Endothelial cell of umbilical vein (primary cell): ENCODE data around the gene PFN2. TPM values are rescaled to one million over a fixed set of nuclear protein-coding genes. Genes with fewer than 3 reads are reported as not detected.
A peak's percentile ranks its signal among the peaks of the same experiment; 100 is the strongest.

Experiments
- BruUV-seq: library from RNA; stranded (reverse); fragments of 400-500 nt; replicated peaks from 2 replicates; lab custom pipeline; 2021; lab: Mats Ljungman, UMichigan
- CTCF ChIA-PET: fragments of 300-600, 350-600 bp; sonication (Branson Sonifier 250); formaldehyde crosslinking; loops from one replicate; lab custom pipeline; 2021; ENCODE audit warnings: antibody characterized with exemption, inconsistent platforms; lab: Charles Lee
- POLR2A ChIA-PET: fragments of 300-600, 350-600 bp; sonication (Branson Sonifier 250); formaldehyde crosslinking; loops from one replicate; lab custom pipeline; 2021; ENCODE audit warnings: antibody characterized with exemption, inconsistent platforms; lab: Charles Lee
- DNase-seq: peaks from one replicate; pipeline ENCODE4 v3.0.0-alpha.2; 2011; ENCODE audit warnings: low read depth, low spot score
- FAIRE-seq: peaks from 2 replicates; lab custom pipeline; 2011; peaks lifted over from hg19 to GRCh38; lab: Jason Lieb, UNC
- H2AFZ ChIP-seq: 2 replicates; pipeline ENCODE4 v1.6.0; 2012; ENCODE audit warnings: low read depth, low read length, control low read depth, inconsistent platforms
- H3K27ac ChIP-seq: 2 replicates; pipeline ENCODE4 v1.5.1; 2011; ENCODE audit warnings: low read depth, mild to moderate bottlenecking, control low read depth, low read length, moderate library complexity; ENCODE audit not compliant: insufficient read depth
- H3K27me3 ChIP-seq, 2 experiments: 2 replicates each; pipeline versions ENCODE4 v1.6.0 to v1.6.1; 2011; ENCODE audit warnings: low read length in 2 of 2, mixed read lengths in 1 of 2; ENCODE audit not compliant: control insufficient read depth in 2 of 2, insufficient read depth in 2 of 2
- H3K36me3 ChIP-seq, 2 experiments: 2 replicates in 1 of 2; 3 replicates in 1 of 2; pipeline ENCODE4 v1.5.1; 2011; ENCODE audit warnings: low read length in 2 of 2, mild to moderate bottlenecking in 1 of 2, moderate library complexity in 1 of 2; ENCODE audit not compliant: control insufficient read depth in 2 of 2, insufficient read depth in 2 of 2; ENCODE audit errors: extremely low read depth in 1 of 2
- H3K4me1 ChIP-seq: 3 replicates; pipeline ENCODE4 v1.5.1; 2011; ENCODE audit warnings: mild to moderate bottlenecking, low read length; ENCODE audit not compliant: control insufficient read depth, insufficient read depth; ENCODE audit errors: extremely low read depth
- H3K4me2 ChIP-seq: 2 replicates; pipeline ENCODE4 v1.6.1; 2011; ENCODE audit warnings: low read length, control low read depth, mixed read lengths; ENCODE audit not compliant: insufficient read depth
- H3K4me3 ChIP-seq, 3 experiments: fragments of 200-600 bp in 1 of 3; sonication (generic), shearing (Covaris generic) in 1 of 3; replicated peaks in 1 of 3; 2 replicates each; pipeline ENCODE4 v1.5.1; 2011 to 2016; ENCODE audit warnings: control low read depth in 3 of 3, low read length in 3 of 3, mild to moderate bottlenecking in 2 of 3, inconsistent platforms in 1 of 3, low read depth in 1 of 3, moderate library complexity in 1 of 3; ENCODE audit not compliant: insufficient read depth in 1 of 3
- H3K79me2 ChIP-seq: 2 replicates; pipeline ENCODE4 v1.6.0; 2012; ENCODE audit warnings: low read length, inconsistent platforms; ENCODE audit not compliant: control insufficient read depth, insufficient read depth
- H3K9ac ChIP-seq: replicated peaks from 2 replicates; pipeline ENCODE3; 2011; ENCODE audit warnings: low read length, control low read depth; ENCODE audit not compliant: insufficient read depth; ENCODE audit errors: extremely low read depth
- H3K9me1 ChIP-seq: replicated peaks from 3 replicates; pipeline ENCODE4 v1.6.0; 2011; ENCODE audit warnings: mild to moderate bottlenecking, low read length; ENCODE audit not compliant: control insufficient read depth, insufficient read depth; ENCODE audit errors: extremely low read depth
- H3K9me3 ChIP-seq: replicated peaks from 2 replicates; pipeline ENCODE4 v1.5.1; 2012; ENCODE audit warnings: low read length, inconsistent platforms; ENCODE audit not compliant: control insufficient read depth, insufficient read depth
- H4K20me1 ChIP-seq: replicated peaks from 2 replicates; pipeline ENCODE3; 2011; ENCODE audit warnings: mild to moderate bottlenecking, low read length; ENCODE audit not compliant: control insufficient read depth, insufficient read depth; ENCODE audit errors: extremely low read depth
- CTCF ChIP-seq, 2 donors: IDR thresholded peaks; 1 replicate in 1 of 2; 2 replicates in 1 of 2; pipeline ENCODE4 v1.5.1; 2011; ENCODE audit warnings: low read length in 2 of 2, mild to moderate bottlenecking in 2 of 2, moderate library complexity in 2 of 2, control low read depth in 1 of 2, inconsistent platforms in 1 of 2, low read depth in 1 of 2; ENCODE audit not compliant: insufficient read depth in 1 of 2; ENCODE audit errors: extremely low read depth in 1 of 2
- EZH2 ChIP-seq: IDR thresholded peaks from 2 replicates; pipeline ENCODE4 v1.6.1; 2012; ENCODE audit warnings: borderline replicate concordance, low read depth, mild to moderate bottlenecking, moderate library complexity, low read length, inconsistent platforms; ENCODE audit not compliant: severe bottlenecking
- FOS ChIP-seq: IDR thresholded peaks from 2 replicates; pipeline ENCODE4 v1.6.1; 2011; ENCODE audit warnings: mild to moderate bottlenecking, low read length, moderate library complexity, borderline replicate concordance; ENCODE audit not compliant: insufficient read depth
- GATA2 ChIP-seq: IDR thresholded peaks from 2 replicates; pipeline ENCODE4 v1.7.0; 2011; ENCODE audit warnings: low read depth, mild to moderate bottlenecking, moderate library complexity, mixed read lengths, low read length; ENCODE audit not compliant: insufficient read length, insufficient read depth
- JUN ChIP-seq: IDR thresholded peaks from 2 replicates; pipeline ENCODE4 v1.6.1; 2011; ENCODE audit warnings: borderline replicate concordance, low read depth; ENCODE audit not compliant: insufficient read length, insufficient read depth
- MYC ChIP-seq: IDR thresholded peaks from one replicate; pipeline ENCODE4 v1.6.1; 2011; ENCODE audit warnings: mild to moderate bottlenecking, low read depth, low read length
- POLR2A ChIP-seq: IDR thresholded peaks from 2 replicates; pipeline ENCODE4 v1.6.1; 2012; ENCODE audit warnings: low read depth, mild to moderate bottlenecking, control low read depth, low read length
- POLR2AphosphoS5 ChIP-seq: IDR thresholded peaks from 2 replicates; pipeline ENCODE4 v1.6.1; 2012; ENCODE audit warnings: low read depth, mild to moderate bottlenecking, control low read depth, low read length, moderate library complexity; ENCODE audit not compliant: insufficient read depth
- dilution Hi-C: fragments of 300-500 bp; cut with MboI; formaldehyde crosslinking; loops from one replicate; pipeline ENCODE4 v1.15.0; 2019; ENCODE audit warnings: low sequenced_read_pairs; ENCODE audit not compliant: extremely low pct_ligation_motif_present
- intact Hi-C: fragments of 100-400 bp; cut with micrococcal nuclease; formaldehyde crosslinking; loops from one replicate; pipeline ENCODE4 v1.10.0; 2022
- polyA plus RNA-seq, 4 experiments: library from polyadenylated mRNA; depleted of rRNA in 3 of 4; stranded (reverse) in 3 of 4; unstranded in 1 of 4; fragments of >200 nt; gene quantifications; 2 replicates each; pipeline versions ENCODE4 v1.2.1 to v1.2.3, GENCODE V29; 2011 to 2012; ENCODE audit warnings: missing spikeins in 1 of 4
- total RNA-seq: library from RNA; stranded (reverse); gene quantifications from 2 replicates; pipeline ENCODE4 v1.2.3, GENCODE V29; 2021
- TF ChIP-seq, protein P1 (sequence below): IDR thresholded peaks from 2 replicates; pipeline ENCODE4 v1.6.1; 2011; ENCODE audit not compliant: insufficient read depth, insufficient read length

The PFN2 gene
- total and polyA plus RNA-seq, 2 donors (not counting 3 experiments of a cell fraction or from before 2014, with no cell fraction given), result 97.1 to 165 TPM

- TF ChIP-seq FOS, result no peak
- TF ChIP-seq CTCF (IDR thresholded peaks at IDR 0.05; ENCODE audit: extremely low read depth in 1 of 2, insufficient read depth in 1 of 2, low read depth in 1 of 2, low read length in 2 of 2), result peak; percentile 70 to 76
- ChIA-PET CTCF (interaction anchor here (0.7 to 4.6 kb wide), 35 partner anchors 8 to 928 kb away, joined by 3 to 78 read pairs (median 4); no protein-coding TSS in a partner anchor), POLR2A (no interaction called here)
- peaks cover 2% of the 10 kb centered on the region for H3K4me1 ChIP-seq
- dilution Hi-C loops (no loop called here), intact Hi-C loops (loop anchor here (1.0 to 10.0 kb wide), 5 partner anchors 35 to 558 kb away; partner anchors contain the start of gene PFN2)
- peak overlapping the region; percentile 44 for H3K4me2 ChIP-seq
- DNase-seq (peak; percentile 70), FAIRE-seq (peak; percentile 97)
- H2AFZ ChIP-seq, result peak overlapping the region; percentile 56
- H4K20me1 ChIP-seq, result no peaks in the 10 kb centered on the region
- H3K9me3 ChIP-seq, result no peaks in the 10 kb centered on the region
- H3K79me2 ChIP-seq, result no peaks in the 10 kb centered on the region
- H3K27ac ChIP-seq, result no peak overlapping the region
- no peak overlapping the region for H3K9ac ChIP-seq
- no peaks in the 10 kb centered on the region for H3K36me3 ChIP-seq
- no peaks in the 10 kb centered on the region for H3K27me3 ChIP-seq
- BruUV-seq, result no TSS peak
- H3K9me1 ChIP-seq, result no peaks in the 10 kb centered on the region
- H3K4me3 ChIP-seq, result no peak overlapping the region
Measured at GRCh38 chr3:149936812-149937230, 33.9 kb downstream of the PFN2 start.

DNA sequence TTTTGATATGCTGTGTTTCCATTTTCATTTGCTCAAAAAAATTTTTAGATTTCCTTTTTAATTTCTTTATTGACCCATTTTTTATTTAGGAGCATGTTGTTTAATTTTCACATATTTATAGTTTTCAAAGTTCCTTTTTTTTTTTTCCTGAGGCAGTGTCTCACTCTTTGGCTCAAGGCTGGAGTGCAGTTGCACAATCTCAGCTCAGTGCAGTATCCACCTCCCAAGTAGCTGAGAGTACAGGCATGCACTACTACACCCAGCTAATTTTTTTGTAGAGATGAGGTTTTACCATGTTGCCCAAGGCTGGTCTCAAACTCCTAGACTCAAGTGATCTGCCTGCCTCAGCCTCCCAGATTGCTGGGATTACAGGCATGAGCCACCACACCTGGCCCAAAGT is 36.2 kb downstream of the PFN2 start:
- Histone ChIP-seq H3K27ac (no peak overlapping the region), H3K4me2 (no peak overlapping the region), H3K9ac (no peak overlapping the region), H4K20me1 (no peaks in the 10 kb centered on the region), H2AFZ (no peak overlapping the region), H3K36me3 (no peaks in the 10 kb centered on the region), H3K4me1 (peaks cover 2% of the 10 kb centered on the region), H3K27me3 (no peaks in the 10 kb centered on the region), H3K9me3 (no peaks in the 10 kb centered on the region), H3K79me2 (no peaks in the 10 kb centered on the region), H3K9me1 (no peaks in the 10 kb centered on the region), H3K4me3 (no peak overlapping the region)
- POLR2A ChIA-PET, result no interaction called here
- no TSS peak for BruUV-seq
- TF ChIP-seq POLR2A (no peak), EZH2 (no peak), CTCF (IDR thresholded peaks at IDR 0.05; ENCODE audit: extremely low read depth in 1 of 2, insufficient read depth in 1 of 2, low read depth in 1 of 2, low read length in 2 of 2) (no peak), FOS (no peak), GATA2 (no peak), MYC (no peak), POLR2AphosphoS5 (no peak), JUN (no peak)
- TF ChIP-seq, protein P1, sequence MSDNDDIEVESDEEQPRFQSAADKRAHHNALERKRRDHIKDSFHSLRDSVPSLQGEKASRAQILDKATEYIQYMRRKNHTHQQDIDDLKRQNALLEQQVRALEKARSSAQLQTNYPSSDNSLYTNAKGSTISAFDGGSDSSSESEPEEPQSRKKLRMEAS, result no peak
- CTCF ChIA-PET, result interaction anchor here (0.9 to 4.6 kb wide), 4 partner anchors 9 to 291 kb away, joined by 3 to 42 read pairs (median 8); no protein-coding TSS in a partner anchor
- DNase-seq (no peak), FAIRE-seq (no peak)
- intact Hi-C loops (loop anchor here (10.0 kb wide), 2 partner anchors 440 to 560 kb away; no protein-coding TSS in a partner anchor), dilution Hi-C loops (no loop called here)
